HCT116 (cell line): Measurements from ENCODE around the gene GAS2L2.

ENCODE experiments used
- ATF3 ChIP-seq: IDR thresholded peaks from 2 replicates; pipeline ENCODE4 v1.6.1; 2012
- CBX3 ChIP-seq: IDR thresholded peaks from 2 replicates; pipeline ENCODE4 v1.6.1; 2012; ENCODE audit warnings: low read depth
- CTCF ChIP-seq, 3 experiments: fragments of 200-600 bp in 1 of 3; sonication (generic) in 1 of 3; IDR thresholded peaks in 2 of 3; conservative IDR thresholded peaks in 1 of 3; 2 replicates each; pipeline ENCODE4 v1.5.1; 2012 to 2017; ENCODE audit warnings: low read depth in 2 of 3, low read length in 2 of 3, antibody characterized with exemption in 1 of 3, borderline replicate concordance in 1 of 3, control low read depth in 1 of 3, mild to moderate bottlenecking in 1 of 3, mixed read lengths in 1 of 3, mixed run types in 1 of 3, moderate library complexity in 1 of 3; ENCODE audit not compliant: insufficient read depth in 1 of 3
- EZH2 ChIP-seq: fragments of 200-600 bp; sonication (generic); IDR thresholded peaks from 2 replicates; pipeline ENCODE4 v1.6.1; 2017; ENCODE audit warnings: antibody characterized with exemption, mixed run types
- POLR2A ChIP-seq: IDR thresholded peaks from 2 replicates; pipeline ENCODE4 v1.7.0; 2011; ENCODE audit warnings: borderline replicate concordance; ENCODE audit not compliant: insufficient read depth, insufficient read length; ENCODE audit errors: extremely low read depth
- POLR2AphosphoS5 ChIP-seq: IDR thresholded peaks from 2 replicates; pipeline ENCODE4 v1.6.1; 2011; ENCODE audit warnings: mild to moderate bottlenecking, low read depth, low read length, moderate library complexity
- REST ChIP-seq: IDR thresholded peaks from 2 replicates; pipeline ENCODE4 v1.6.1; 2012; ENCODE audit warnings: low read depth
- YY1 ChIP-seq: IDR thresholded peaks from 2 replicates; pipeline ENCODE4 v1.6.1; 2011; ENCODE audit warnings: low read length, low read depth, moderate library complexity, mild to moderate bottlenecking; ENCODE audit not compliant: insufficient replicate concordance; ENCODE audit errors: extremely low read depth
- ZNF274 ChIP-seq: fragments of 200-500 bp; sonication (Bioruptor generic); IDR thresholded peaks from 2 replicates; pipeline ENCODE4 v1.6.1; 2014; ENCODE audit warnings: mild to moderate bottlenecking, low read depth, low read length, inconsistent platforms

GRCh38 chr17:35752471-35752870 is 568 bp downstream of the GAS2L2 start:
- TF ChIP-seq CTCF (IDR thresholded peaks at IDR 0.05 in 2 of 3, conservative IDR thresholded peaks at IDR 0.05 in 1 of 3; ENCODE audit: borderline replicate concordance in 1 of 3, insufficient read depth in 1 of 3, low read depth in 2 of 3, low read length in 2 of 3), result no peak
- TF ChIP-seq POLR2AphosphoS5, result no peak
- no peak for TF ChIP-seq ATF3
- no peak for TF ChIP-seq POLR2A
- TF ChIP-seq EZH2, result no peak
- no peak for TF ChIP-seq REST
- TF ChIP-seq YY1, result no peak
- no peak for TF ChIP-seq ZNF274
- TF ChIP-seq CBX3, result no peak
